Measurements from ENCODE around the gene TMEM121B.

GRCh38 chr22:17133137-17133536 is 12.0 kb upstream of the TMEM121B start:
- TF ChIP-seq CTCF (conservative IDR thresholded peaks at IDR 0.05; ENCODE audit: low read length) (no peak), EZH2phosphoT487 (IDR thresholded peaks at IDR 0.05; ENCODE audit: borderline replicate concordance, low read depth, low read length) (no peak)

Measured in OCI-LY7 (cell line).